Endothelial cell (in vitro differentiated cells): ENCODE measurements around the gene USP35. TPM values are rescaled to one million over a fixed set of nuclear protein-coding genes. Genes with fewer than 3 reads are reported as not detected.

Experiments
- DNase-seq: peaks from one replicate; pipeline ENCODE4 v3.0.0; 2021; ENCODE audit warnings: low spot score
- H3K27ac Mint-ChIP-seq: one replicate; pipeline ENCODE4 v1.8.0; 2021; ENCODE audit warnings: mixed read lengths, inconsistent platforms; ENCODE audit not compliant: unreplicated experiment
- H3K27me3 Mint-ChIP-seq: one replicate; pipeline ENCODE4 v1.8.0; 2021; ENCODE audit warnings: mild to moderate bottlenecking, moderate library complexity, mixed read lengths, inconsistent platforms; ENCODE audit not compliant: unreplicated experiment
- H3K36me3 Mint-ChIP-seq: one replicate; pipeline ENCODE4 v1.8.0; 2021; ENCODE audit warnings: mild to moderate bottlenecking, low read depth, mixed read lengths, inconsistent platforms; ENCODE audit not compliant: unreplicated experiment
- H3K4me1 Mint-ChIP-seq: one replicate; pipeline ENCODE4 v1.8.0; 2021; ENCODE audit warnings: mild to moderate bottlenecking, mixed read lengths, inconsistent platforms; ENCODE audit not compliant: unreplicated experiment
- H3K4me3 Mint-ChIP-seq: one replicate; pipeline ENCODE4 v1.8.0; 2021; ENCODE audit warnings: mild to moderate bottlenecking, mixed read lengths, inconsistent platforms; ENCODE audit not compliant: unreplicated experiment
- H3K9me3 Mint-ChIP-seq: one replicate; pipeline ENCODE4 v1.8.0; 2021; ENCODE audit warnings: mixed read lengths, inconsistent platforms; ENCODE audit not compliant: unreplicated experiment
- CTCF ChIP-seq: fragments of 200-600 bp; sonication (generic); IDR thresholded peaks from one replicate; pipeline ENCODE4 v1.5.0; 2021; ENCODE audit warnings: antibody characterized with exemption; ENCODE audit not compliant: unreplicated experiment
- total RNA-seq: library from RNA; stranded (reverse); fragmentation: NEBNext Ultra II Directional; extraction: Animal tissue kit (Norgen Biotek cat#: 25700); gene quantifications from one replicate; pipeline ENCODE4 v1.2.1, GENCODE V29; 2021; ENCODE audit not compliant: unreplicated experiment

USP35 gene
- total RNA-seq, 1 donor from 2014 or later = 26.0 TPM

- DNase-seq = no peak
- H3K36me3 Mint-ChIP-seq = no peaks in the 10 kb centered on the region
- peaks cover 4% of the 10 kb centered on the region for H3K4me1 Mint-ChIP-seq
- no peak overlapping the region for H3K4me3 Mint-ChIP-seq
- peaks cover 5% of the 10 kb centered on the region for H3K27me3 Mint-ChIP-seq
- no peaks in the 10 kb centered on the region for H3K9me3 Mint-ChIP-seq
- TF ChIP-seq CTCF = no peak
- no peak overlapping the region for H3K27ac Mint-ChIP-seq
Observed at GRCh38 chr11:78147807-78148206, 40.9 kb upstream of the USP35 start.

- Mint-ChIP-seq H3K4me1 (no peaks in the 10 kb centered on the region), H3K36me3 (no peaks in the 10 kb centered on the region), H3K9me3 (no peaks in the 10 kb centered on the region), H3K27ac (no peak overlapping the region), H3K27me3 (peaks cover 5% of the 10 kb centered on the region), H3K4me3 (no peak overlapping the region)
- DNase-seq = no peak
- no peak for TF ChIP-seq CTCF
Observed at GRCh38 chr11:78149646-78150045, 39.1 kb upstream of the USP35 start.

GRCh38 chr11:78150346-78150745, 38.4 kb upstream of the USP35 start:
- H3K27me3 Mint-ChIP-seq = peaks cover 5% of the 10 kb centered on the region
- H3K36me3 Mint-ChIP-seq = no peaks in the 10 kb centered on the region
- no peak for TF ChIP-seq CTCF
- no peak overlapping the region for H3K4me3 Mint-ChIP-seq
- DNase-seq = no peak
- no peaks in the 10 kb centered on the region for H3K9me3 Mint-ChIP-seq
- no peak overlapping the region for H3K27ac Mint-ChIP-seq
- no peaks in the 10 kb centered on the region for H3K4me1 Mint-ChIP-seq

GRCh38 chr11:78150754-78151153, 38.0 kb upstream of the USP35 start:
- Mint-ChIP-seq H3K9me3 (no peaks in the 10 kb centered on the region), H3K36me3 (no peaks in the 10 kb centered on the region), H3K27ac (no peak overlapping the region), H3K4me1 (no peaks in the 10 kb centered on the region), H3K27me3 (peaks cover 5% of the 10 kb centered on the region), H3K4me3 (no peak overlapping the region)
- no peak for DNase-seq
- no peak for TF ChIP-seq CTCF

GRCh38 chr11:78151804-78152203, 36.9 kb upstream of the USP35 start:
- no peak for TF ChIP-seq CTCF
- Mint-ChIP-seq H3K27ac (no peak overlapping the region), H3K4me1 (no peaks in the 10 kb centered on the region), H3K27me3 (peaks cover 5% of the 10 kb centered on the region), H3K36me3 (no peaks in the 10 kb centered on the region), H3K4me3 (no peak overlapping the region), H3K9me3 (no peaks in the 10 kb centered on the region)
- DNase-seq = no peak
